K562 (cell line): ENCODE data around the gene RELL2. TPM values are rescaled to one million over a fixed set of nuclear protein-coding genes. Genes with fewer than 3 reads are reported as not detected.

Experiments
- ATF4 ChIP-seq: fragments of 450-650 bp; formaldehyde crosslinking; IDR thresholded peaks from 2 replicates; pipeline ENCODE4 v1.4.0; 2022; ENCODE audit warnings: mild to moderate bottlenecking, moderate library complexity
- ATF7 ChIP-seq: fragments of 450-650 bp; IDR thresholded peaks from 2 replicates; pipeline ENCODE4 v1.7.1; 2014; ENCODE audit warnings: mild to moderate bottlenecking, moderate library complexity
- BCOR ChIP-seq: fragments of 450-650 bp; IDR thresholded peaks from 2 replicates; pipeline ENCODE4 v1.6.1; 2016
- CC2D1A ChIP-seq: fragments of 450-650 bp; IDR thresholded peaks from 2 replicates; pipeline ENCODE4 v1.6.1; 2017; ENCODE audit warnings: mild to moderate bottlenecking
- DNMT1 ChIP-seq: fragments of 450-650 bp; IDR thresholded peaks from 2 replicates; pipeline ENCODE4 v1.6.1; 2016; ENCODE audit warnings: antibody characterized with exemption, mild to moderate bottlenecking
- ETV5 ChIP-seq: sonication (generic); formaldehyde crosslinking; IDR thresholded peaks from 2 replicates; pipeline ENCODE4 v1.4.0; 2020; ENCODE audit warnings: low read depth, mild to moderate bottlenecking, missing genetic modification reagents
- KDM4B ChIP-seq, 2 experiments: fragments of 450-650 bp in 1 of 2; sonication (generic) in 1 of 2; IDR thresholded peaks; 2 replicates each; pipeline ENCODE4 v1.6.1; 2016 to 2017; ENCODE audit warnings: borderline replicate concordance in 2 of 2, antibody characterized with exemption in 1 of 2, low read depth in 1 of 2, mild to moderate bottlenecking in 1 of 2
- SP1 ChIP-seq: sonication (generic); formaldehyde crosslinking; IDR thresholded peaks from 2 replicates; pipeline ENCODE4 v1.8.1; 2022; ENCODE audit warnings: mild to moderate bottlenecking, missing genetic modification reagents
- SRSF7 ChIP-seq: fragments of 200-400 bp; formaldehyde crosslinking; optimal IDR thresholded peaks from 2 replicates; pipeline ENCODE3; 2017; ENCODE audit warnings: mild to moderate bottlenecking, low read depth, low read length
- ZNF224 ChIP-seq: sonication (generic); formaldehyde crosslinking; IDR thresholded peaks from 2 replicates; pipeline ENCODE4 v1.8.0; 2022; ENCODE audit warnings: mild to moderate bottlenecking, missing genetic modification reagents
- ZNF639 ChIP-seq, 2 experiments: fragments of 200-800 bp in 1 of 2; sonication (Bioruptor generic) in 1 of 2; sonication (generic) in 1 of 2; formaldehyde crosslinking in 1 of 2; IDR thresholded peaks in 1 of 2; conservative IDR thresholded peaks in 1 of 2; 2 replicates each; pipeline versions ENCODE4 v1.5.0 to v1.6.1; 2016 to 2020; ENCODE audit warnings: missing compliant biosample characterization in 1 of 2, missing genetic modification characterization in 1 of 2, missing genetic modification reagents in 1 of 2
- ZNF778 ChIP-seq: fragments of 450-650 bp; formaldehyde crosslinking; IDR thresholded peaks from 2 replicates; pipeline ENCODE4 v1.4.0; 2020; ENCODE audit warnings: mild to moderate bottlenecking, moderate library complexity
- polyA plus RNA-seq, 8 experiments: library from polyadenylated mRNA; depleted of rRNA in 4 of 8; stranded (reverse) in 5 of 8; unstranded in 3 of 8; fragments of >200 nt; fragmentation: Nextera tagmentation in 2 of 8; fragmentation: Illumina TruSeq in 1 of 8; extraction: Ambion mirVana in 2 of 8; extraction: Trizol in 1 of 8; gene quantifications; 2 replicates each; pipeline versions ENCODE4 v1.2.1 to v1.2.3, GENCODE V29; 2011 to 2014; ENCODE audit warnings: inconsistent platforms in 1 of 8, missing spikeins in 1 of 8
- total RNA-seq, 7 experiments: library from RNA; depleted of rRNA in 6 of 7; stranded (reverse); fragments of >200 nt in 6 of 7; fragmentation: Illumina TruSeq in 2 of 7; extraction: Trizol in 2 of 7; gene quantifications; 2 replicates each; pipeline versions ENCODE4 v1.2.1 to v1.2.3, GENCODE V29; 2011 to 2021; ENCODE audit warnings: low replicate concordance in 1 of 7

The RELL2 gene
- total and polyA plus RNA-seq, 9 of the 15 experiments (the other 6 are each of a cell fraction or from before 2014, with no cell fraction given) = 0.06 to 36.0 (median 14.3) TPM

GRCh38 chr5:141617128-141617527 is 19.7 kb upstream of the RELL2 start (continued):
- TF ChIP-seq SP1 (CRISPR knock-in tag) = 0 out of 2 replicates have a peak, but pooled peaks have one; percentile 15
- TF ChIP-seq BCOR = no peak
- no peak for TF ChIP-seq ZNF778 (CRISPR knock-in tag)
- no peak for TF ChIP-seq ETV5 (CRISPR knock-in tag)
- TF ChIP-seq CC2D1A = peak; percentile 20; the same call in 1 of the 2 replicates
- no peak for TF ChIP-seq ATF7
- TF ChIP-seq KDM4B (IDR thresholded peaks at IDR 0.05; ENCODE audit: borderline replicate concordance in 2 of 2, low read depth in 1 of 2) = no peak
- TF ChIP-seq SRSF7 = no peak
- TF ChIP-seq ZNF639 (CRISPR knock-in tag; conservative IDR thresholded peaks at IDR 0.05 in 1 of 2, IDR thresholded peaks at IDR 0.05 in 1 of 2) = no peak
- no peak for TF ChIP-seq ZNF224 (CRISPR knock-in tag)
- no peak for TF ChIP-seq ATF4 (CRISPR knock-in tag)
- no peak for TF ChIP-seq DNMT1
